ENCODE results near the gene MIXL1.

The MIXL1 gene

GRCh38 chr1:226272233-226272902 is 48.9 kb downstream of the MIXL1 start (continued):
- TF ChIP-seq ZNF639 (tag by site-specific recombination; IDR thresholded peaks at IDR 0.05) (0 out of 2 replicates have a peak, but pooled peaks have one; percentile 40), SCRT2 (tag by site-specific recombination; IDR thresholded peaks at IDR 0.05) (peak; percentile 87), ZNF692 (tag by site-specific recombination; IDR thresholded peaks at IDR 0.05) (0 out of 2 replicates have a peak, but pooled peaks have one; percentile 21), ZBTB20 (tag by site-specific recombination; IDR thresholded peaks at IDR 0.05) (peak; percentile 43), ZNF2 (tag by site-specific recombination; IDR thresholded peaks at IDR 0.05) (0 out of 2 replicates have a peak, but pooled peaks have one; percentile 37), ZNF629 (tag by site-specific recombination; IDR thresholded peaks at IDR 0.05) (peak; percentile 82), ZBTB21 (tag by site-specific recombination; IDR thresholded peaks at IDR 0.05) (peak; percentile 33; the same call in 1 of the 2 replicates), GLI4 (tag by site-specific recombination; IDR thresholded peaks at IDR 0.05) (peak; percentile 89; the same call in 1 of the 2 replicates), BCL11A (tag by site-specific recombination; IDR thresholded peaks at IDR 0.05; ENCODE audit: low read depth) (peak; percentile 58), OSR2 (tag by site-specific recombination; IDR thresholded peaks at IDR 0.05) (peak; percentile 88), GLIS2 (tag by site-specific recombination; IDR thresholded peaks at IDR 0.05) (peak; percentile 71), TSHZ1 (tag by site-specific recombination; IDR thresholded peaks at IDR 0.05; ENCODE audit: borderline replicate concordance) (peak; percentile 87; the same call in 1 of the 2 replicates), ZNF24 (tag by site-specific recombination; IDR thresholded peaks at IDR 0.05) (peak; percentile 44; the same call in 1 of the 2 replicates), SCRT1 (tag by site-specific recombination; IDR thresholded peaks at IDR 0.05; ENCODE audit: borderline replicate concordance) (peak; percentile 76; the same call in 1 of the 2 replicates), MYNN (tag by site-specific recombination; IDR thresholded peaks at IDR 0.05; ENCODE audit: borderline replicate concordance) (peak; percentile 75; the same call in 1 of the 2 replicates), KLF8 (tag by site-specific recombination; IDR thresholded peaks at IDR 0.05) (0 out of 2 replicates have a peak, but pooled peaks have one; percentile 57)

- POLR2A ChIA-PET, result no interaction called here
- H3K27ac ChIP-seq (ENCODE audit: extremely low read depth, low read depth, low read length), result no peak overlapping the region
- H3K9me3 ChIP-seq (ENCODE audit: control insufficient read depth, insufficient read depth, low read depth, low read length), result no peaks in the 10 kb centered on the region
- no peak overlapping the region for H3K4me3 ChIP-seq (ENCODE audit: low read depth, low read length)
- TF ChIP-seq BCL11A (tag by site-specific recombination; IDR thresholded peaks at IDR 0.05; ENCODE audit: low read depth) (no peak), PRDM6 (tag by site-specific recombination; IDR thresholded peaks at IDR 0.05) (peak; percentile 68)
- 0 out of 2 replicates have a peak, but pooled peaks cover 2% of the 10 kb centered on the region for H3K4me1 ChIP-seq (ENCODE audit: control insufficient read depth, insufficient read depth, low read length)
- CTCF ChIA-PET, result interaction anchor here (1.2 kb wide), 1 partner anchor 59 kb away, joined by 3 read pairs; no protein-coding TSS in a partner anchor
- peaks cover 3 to 31% of the 10 kb centered on the region in 2 experiments for H3K36me3 ChIP-seq (ENCODE audit: control insufficient read depth in 2 of 2, insufficient read depth in 1 of 2, low read length in 2 of 2)
Measured at GRCh38 chr1:226274138-226274537, 50.7 kb downstream of the MIXL1 start.
